ENCODE results near the gene CLMP.

The CLMP gene

DNA sequence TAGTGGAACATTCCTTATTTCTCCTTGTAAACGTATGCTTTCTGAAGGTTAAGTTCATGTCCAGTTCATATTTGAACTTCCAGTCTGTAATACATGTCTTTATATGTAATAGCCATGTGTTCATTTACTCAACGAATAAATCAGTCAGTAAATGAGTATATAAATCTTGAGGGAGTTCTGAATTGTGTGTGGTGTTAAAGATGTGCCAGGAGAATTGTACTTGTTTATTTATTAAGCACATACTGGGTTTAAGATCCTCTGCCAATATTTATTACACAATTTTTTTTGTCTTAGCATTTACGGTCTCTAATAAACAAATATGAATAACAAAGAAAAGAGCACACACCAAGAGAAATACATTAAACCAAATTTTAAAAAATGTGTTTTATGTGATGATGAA lies 26.5 kb upstream of the CLMP start:
- H3K27ac ChIP-seq (ENCODE audit: low read length, poor library complexity, severe bottlenecking), result no peak overlapping the region
- H3K9me3 ChIP-seq (ENCODE audit: control insufficient read depth, low read length), result peaks cover 9% of the 10 kb centered on the region
- H4K8ac ChIP-seq (ENCODE audit: low read length), result no peak overlapping the region
- no peaks in the 10 kb centered on the region for H3K79me1 ChIP-seq (replicated peaks; ENCODE audit: low read length, poor library complexity, severe bottlenecking)
- H3K4ac ChIP-seq (ENCODE audit: low read depth in 1 of 2, low read length in 2 of 2), result no peak overlapping the region
- H3K18ac ChIP-seq (ENCODE audit: low read depth in 1 of 2, low read length in 2 of 2), result no peak overlapping the region
- H3K4me1 ChIP-seq (ENCODE audit: control insufficient read depth, insufficient read depth, low read depth, low read length), result peaks cover 5% of the 10 kb centered on the region
- H3K4me3 ChIP-seq (ENCODE audit: insufficient read depth in 1 of 2, low read depth in 1 of 2, low read length in 2 of 2), result no peak overlapping the region
- no peak overlapping the region for H2BK120ac ChIP-seq (ENCODE audit: low read depth, low read length)
- no peaks in the 10 kb centered on the region for H3K27me3 ChIP-seq (ENCODE audit: control insufficient read depth in 1 of 2, insufficient read depth in 1 of 2, low read length in 2 of 2)
- H3K36me3 ChIP-seq (ENCODE audit: control insufficient read depth in 1 of 2, insufficient read depth in 2 of 2, low read depth in 1 of 2, low read length in 2 of 2), result no peaks in the 10 kb centered on the region
- no peak overlapping the region for H2AFZ ChIP-seq (ENCODE audit: low read depth, low read length)
- H3K4me2 ChIP-seq (ENCODE audit: low read length, poor library complexity, severe bottlenecking), result no peak overlapping the region
- H3K9ac ChIP-seq (ENCODE audit: low read length), result no peak overlapping the region
- no peak overlapping the region for H4K91ac ChIP-seq (ENCODE audit: low read length)
- no peak for DNase-seq
- WGBS, result no CpG with 5 or more reads among the region's 3 CpGs
- H2BK5ac ChIP-seq (ENCODE audit: low read depth, low read length, poor library complexity, severe bottlenecking), result no peak overlapping the region
- H3K23ac ChIP-seq (ENCODE audit: low read length in 2 of 2), result no peak overlapping the region
- no peak overlapping the region for H2BK12ac ChIP-seq (ENCODE audit: low read length in 2 of 2)
- H2AK5ac ChIP-seq (ENCODE audit: low read length, severe bottlenecking), result no peak overlapping the region
- H3K14ac ChIP-seq (ENCODE audit: low read length in 2 of 2), result no peak overlapping the region
- no peak overlapping the region for H2BK15ac ChIP-seq (ENCODE audit: low read depth, poor library complexity, severe bottlenecking)

- Histone ChIP-seq H2BK5ac (ENCODE audit: low read depth, low read length, poor library complexity, severe bottlenecking) (no peak overlapping the region), H3K9ac (ENCODE audit: low read length) (no peak overlapping the region), H3K4ac (ENCODE audit: low read depth in 1 of 2, low read length in 2 of 2) (no peak overlapping the region), H3K27me3 (ENCODE audit: control insufficient read depth in 1 of 2, insufficient read depth in 1 of 2, low read length in 2 of 2) (no peaks in the 10 kb centered on the region), H3K14ac (ENCODE audit: low read length in 2 of 2) (no peak overlapping the region), H4K91ac (ENCODE audit: low read length) (no peak overlapping the region), H2BK15ac (ENCODE audit: low read depth, poor library complexity, severe bottlenecking) (no peak overlapping the region), H3K27ac (ENCODE audit: low read length, poor library complexity, severe bottlenecking) (no peak overlapping the region), H3K18ac (ENCODE audit: low read depth in 1 of 2, low read length in 2 of 2) (no peak overlapping the region), H3K4me1 (ENCODE audit: control insufficient read depth, insufficient read depth, low read depth, low read length) (peaks cover 5% of the 10 kb centered on the region), H2AK5ac (ENCODE audit: low read length, severe bottlenecking) (no peak overlapping the region), H3K36me3 (ENCODE audit: control insufficient read depth in 1 of 2, insufficient read depth in 2 of 2, low read depth in 1 of 2, low read length in 2 of 2) (no peaks in the 10 kb centered on the region), H4K8ac (ENCODE audit: low read length) (no peak overlapping the region), H3K4me2 (ENCODE audit: low read length, poor library complexity, severe bottlenecking) (no peak overlapping the region), H3K4me3 (ENCODE audit: insufficient read depth in 1 of 2, low read depth in 1 of 2, low read length in 2 of 2) (no peak overlapping the region), H3K23ac (ENCODE audit: low read length in 2 of 2) (no peak overlapping the region), H3K79me1 (replicated peaks; ENCODE audit: low read length, poor library complexity, severe bottlenecking) (no peaks in the 10 kb centered on the region), H3K9me3 (ENCODE audit: control insufficient read depth, low read length) (peaks cover 9% of the 10 kb centered on the region), H2BK12ac (ENCODE audit: low read length in 2 of 2) (no peak overlapping the region), H2BK120ac (ENCODE audit: low read depth, low read length) (no peak overlapping the region), H2AFZ (ENCODE audit: low read depth, low read length) (no peak overlapping the region)
- peak; percentile 33 for DNase-seq
- WGBS, result 94% methylated on average over 6 of the region's 6 CpGs
Observed at GRCh38 chr11:123221096-123221561, 26.1 kb upstream of the CLMP start.

GRCh38 chr11:123219066-123219690 lies 24.1 kb upstream of the CLMP start:
- Histone ChIP-seq H2BK12ac (ENCODE audit: low read length in 2 of 2) (peak overlapping the region in 1 of 2 experiments; percentile 23), H3K18ac (ENCODE audit: low read depth in 1 of 2, low read length in 2 of 2) (peak overlapping the region in 1 of 2 experiments; percentile 16), H3K23ac (ENCODE audit: low read length in 2 of 2) (no peak overlapping the region), H3K36me3 (ENCODE audit: control insufficient read depth in 1 of 2, insufficient read depth in 2 of 2, low read depth in 1 of 2, low read length in 2 of 2) (no peaks in the 10 kb centered on the region), H3K9ac (ENCODE audit: low read length) (no peak overlapping the region), H2AK5ac (ENCODE audit: low read length, severe bottlenecking) (no peak overlapping the region), H2BK15ac (ENCODE audit: low read depth, poor library complexity, severe bottlenecking) (no peak overlapping the region), H3K4me1 (ENCODE audit: control insufficient read depth, insufficient read depth, low read depth, low read length) (peaks cover 5% of the 10 kb centered on the region), H2AFZ (ENCODE audit: low read depth, low read length) (no peak overlapping the region), H2BK5ac (ENCODE audit: low read depth, low read length, poor library complexity, severe bottlenecking) (no peak overlapping the region), H3K79me1 (replicated peaks; ENCODE audit: low read length, poor library complexity, severe bottlenecking) (no peaks in the 10 kb centered on the region), H2BK120ac (ENCODE audit: low read depth, low read length) (no peak overlapping the region), H3K27me3 (ENCODE audit: control insufficient read depth in 1 of 2, insufficient read depth in 1 of 2, low read length in 2 of 2) (no peaks in the 10 kb centered on the region), H3K14ac (ENCODE audit: low read length in 2 of 2) (no peak overlapping the region), H4K91ac (ENCODE audit: low read length) (peak overlapping the region; percentile 5), H3K4ac (ENCODE audit: low read depth in 1 of 2, low read length in 2 of 2) (no peak overlapping the region), H3K4me2 (ENCODE audit: low read length, poor library complexity, severe bottlenecking) (no peak overlapping the region), H3K4me3 (ENCODE audit: insufficient read depth in 1 of 2, low read depth in 1 of 2, low read length in 2 of 2) (no peak overlapping the region), H3K27ac (ENCODE audit: low read length, poor library complexity, severe bottlenecking) (peak overlapping the region; percentile 99), H3K9me3 (ENCODE audit: control insufficient read depth, low read length) (peaks cover 9% of the 10 kb centered on the region), H4K8ac (ENCODE audit: low read length) (no peak overlapping the region)
- 81% methylated on average over 9 of the region's 9 CpGs for WGBS
- DNase-seq, result peak; percentile 20

DNA sequence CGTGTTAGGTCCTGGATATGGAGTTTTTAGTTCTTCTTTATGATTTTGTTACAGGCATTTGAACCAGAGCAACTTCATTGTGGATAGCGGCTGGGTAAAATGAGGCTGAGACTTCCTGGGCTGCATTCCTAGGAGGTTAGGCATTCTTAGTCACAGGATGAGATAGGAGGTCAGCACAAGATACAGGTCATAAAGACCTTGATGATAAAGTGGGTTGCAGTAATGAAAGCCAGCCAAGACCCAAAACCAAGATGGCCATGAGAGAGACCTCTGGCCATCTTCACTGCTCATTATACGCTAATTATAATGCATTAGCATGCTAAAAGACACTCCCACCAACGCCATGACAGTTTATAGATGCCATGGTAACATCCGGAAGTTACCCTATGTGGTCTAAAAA lies 23.4 kb upstream of the CLMP start:
- H2AFZ ChIP-seq (ENCODE audit: low read depth, low read length), result no peak overlapping the region
- no peak overlapping the region for H3K14ac ChIP-seq (ENCODE audit: low read length in 2 of 2)
- no peak overlapping the region for H3K4ac ChIP-seq (ENCODE audit: low read depth in 1 of 2, low read length in 2 of 2)
- H2BK12ac ChIP-seq (ENCODE audit: low read length in 2 of 2), result no peak overlapping the region
- no peak overlapping the region for H2AK5ac ChIP-seq (ENCODE audit: low read length, severe bottlenecking)
- no peak for DNase-seq
- no peaks in the 10 kb centered on the region for H3K27me3 ChIP-seq (ENCODE audit: control insufficient read depth in 1 of 2, insufficient read depth in 1 of 2, low read length in 2 of 2)
- H3K9me3 ChIP-seq (ENCODE audit: control insufficient read depth, low read length), result peaks cover 9% of the 10 kb centered on the region
- no peaks in the 10 kb centered on the region for H3K36me3 ChIP-seq (ENCODE audit: control insufficient read depth in 1 of 2, insufficient read depth in 2 of 2, low read depth in 1 of 2, low read length in 2 of 2)
- peaks cover 6% of the 10 kb centered on the region for H3K4me1 ChIP-seq (ENCODE audit: control insufficient read depth, insufficient read depth, low read depth, low read length)
- no peak overlapping the region for H3K4me2 ChIP-seq (ENCODE audit: low read length, poor library complexity, severe bottlenecking)
- no peak overlapping the region for H4K91ac ChIP-seq (ENCODE audit: low read length)
- H3K9ac ChIP-seq (ENCODE audit: low read length), result peak overlapping the region; percentile 7
- no peak overlapping the region for H2BK5ac ChIP-seq (ENCODE audit: low read depth, low read length, poor library complexity, severe bottlenecking)
- no peak overlapping the region for H3K18ac ChIP-seq (ENCODE audit: low read depth in 1 of 2, low read length in 2 of 2)
- H3K79me1 ChIP-seq (replicated peaks; ENCODE audit: low read length, poor library complexity, severe bottlenecking), result no peaks in the 10 kb centered on the region
- H3K4me3 ChIP-seq (ENCODE audit: insufficient read depth in 1 of 2, low read depth in 1 of 2, low read length in 2 of 2), result no peak overlapping the region
- peak overlapping the region; percentile 99 for H3K27ac ChIP-seq (ENCODE audit: low read length, poor library complexity, severe bottlenecking)
- no peak overlapping the region for H2BK120ac ChIP-seq (ENCODE audit: low read depth, low read length)
- no peak overlapping the region for H4K8ac ChIP-seq (ENCODE audit: low read length)
- 60% methylated on average over 5 of the region's 5 CpGs for WGBS
- H2BK15ac ChIP-seq (ENCODE audit: low read depth, poor library complexity, severe bottlenecking), result no peak overlapping the region
- no peak overlapping the region for H3K23ac ChIP-seq (ENCODE audit: low read length in 2 of 2)
